MG63 (cell line): ENCODE data around the gene TMEM163. TPM values are rescaled to one million over a fixed set of nuclear protein-coding genes. Genes with fewer than 3 reads are reported as not detected.
"Not testable (repeated sequence)": the region's sequence is repeated elsewhere in the genome, so short reads cannot be mapped to it uniquely, and the experiment has no call there.

Source experiments
- DNase-seq: peaks from one replicate; pipeline ENCODE4 v3.0.0-alpha.2; 2020
- H3K27me3 ChIP-seq: fragments of 250-450 bp; sonication (Bioruptor Pico); 2 replicates; pipeline ENCODE4 v1.5.1; 2020; ENCODE audit warnings: mild to moderate bottlenecking, moderate library complexity
- H3K36me3 ChIP-seq: fragments of 250-450 bp; sonication (Bioruptor Pico); 2 replicates; pipeline ENCODE4 v1.5.1; 2020; ENCODE audit warnings: mild to moderate bottlenecking, moderate library complexity
- H3K4me3 ChIP-seq: fragments of 250-450 bp; sonication (Bioruptor Pico); 2 replicates; pipeline ENCODE4 v1.5.1; 2020; ENCODE audit warnings: mild to moderate bottlenecking, moderate library complexity
- H3K9me3 ChIP-seq: fragments of 250-450 bp; sonication (Bioruptor Pico); 2 replicates; pipeline ENCODE4 v1.5.1; 2020; ENCODE audit warnings: mild to moderate bottlenecking, moderate library complexity
- total RNA-seq: library from RNA; depleted of rRNA; stranded (reverse); fragments of >200 nt; shearing (Covaris generic); gene quantifications from 2 replicates; pipeline ENCODE4 v1.2.3, GENCODE V29; 2014; ENCODE audit warnings: low replicate concordance

Gene TMEM163
- total RNA-seq, 1 experiment from 2014 or later = not detected

GRCh38 chr2:134623046-134623445, 95.8 kb downstream of the TMEM163 start:
- Histone ChIP-seq H3K9me3 (0 out of 2 replicates have a peak, but pooled peaks cover 5% of the 10 kb centered on the region), H3K4me3 (no peak overlapping the region), H3K27me3 (no peaks in the 10 kb centered on the region), H3K36me3 (no peaks in the 10 kb centered on the region)
- no peak for DNase-seq

GRCh38 chr2:134621939-134622705, 96.7 kb downstream of the TMEM163 start:
- H3K4me3 ChIP-seq = no peak overlapping the region
- no peaks in the 10 kb centered on the region for H3K27me3 ChIP-seq
- no peaks in the 10 kb centered on the region for H3K36me3 ChIP-seq
- 0 out of 2 replicates have a peak, but pooled peaks cover 5% of the 10 kb centered on the region for H3K9me3 ChIP-seq
- DNase-seq = no peak

- Histone ChIP-seq H3K9me3 (0 out of 2 replicates have a peak, but pooled peaks cover 5% of the 10 kb centered on the region), H3K36me3 (no peaks in the 10 kb centered on the region), H3K4me3 (no peak overlapping the region), H3K27me3 (no peaks in the 10 kb centered on the region)
- no peak for DNase-seq
Measured at GRCh38 chr2:134619250-134619649, 99.5 kb downstream of the TMEM163 start.

- not testable (repeated sequence) for H3K36me3 ChIP-seq, DNase-seq, H3K9me3 ChIP-seq, H3K4me3 ChIP-seq, H3K27me3 ChIP-seq
Measured at GRCh38 chr2:134615480-134615879, 103.3 kb downstream of the TMEM163 start.

GRCh38 chr2:134611316-134611715, 107.5 kb downstream of the TMEM163 start:
- H3K4me3 ChIP-seq = no peak overlapping the region
- H3K9me3 ChIP-seq = no peaks in the 10 kb centered on the region
- H3K27me3 ChIP-seq = no peaks in the 10 kb centered on the region
- DNase-seq = no peak
- H3K36me3 ChIP-seq = no peaks in the 10 kb centered on the region

GRCh38 chr2:134610871-134611270, 107.9 kb downstream of the TMEM163 start:
- Histone ChIP-seq H3K36me3 (no peaks in the 10 kb centered on the region), H3K9me3 (no peaks in the 10 kb centered on the region), H3K4me3 (no peak overlapping the region), H3K27me3 (no peaks in the 10 kb centered on the region)
- DNase-seq = no peak

GRCh38 chr2:134609924-134610513, 108.8 kb downstream of the TMEM163 start:
- DNase-seq = no peak
- Histone ChIP-seq H3K4me3 (no peak overlapping the region), H3K9me3 (no peaks in the 10 kb centered on the region), H3K27me3 (no peaks in the 10 kb centered on the region), H3K36me3 (no peaks in the 10 kb centered on the region)

- Histone ChIP-seq H3K27me3 (no peaks in the 10 kb centered on the region), H3K9me3 (no peaks in the 10 kb centered on the region), H3K4me3 (no peak overlapping the region), H3K36me3 (no peaks in the 10 kb centered on the region)
- no peak for DNase-seq
Measured at GRCh38 chr2:134603966-134604365, 114.8 kb downstream of the TMEM163 start.

GRCh38 chr2:134602666-134603065, 116.1 kb downstream of the TMEM163 start:
- no peaks in the 10 kb centered on the region for H3K9me3 ChIP-seq
- no peak overlapping the region for H3K4me3 ChIP-seq
- no peak for DNase-seq

GRCh38 chr2:134601264-134601663, 117.5 kb downstream of the TMEM163 start:
- Histone ChIP-seq H3K36me3 (no peaks in the 10 kb centered on the region), H3K9me3 (no peaks in the 10 kb centered on the region), H3K27me3 (no peaks in the 10 kb centered on the region), H3K4me3 (no peak overlapping the region)
- DNase-seq = no peak

More at GRCh38 chr2:134602666-134603065, 116.1 kb downstream of the TMEM163 start:
- Histone ChIP-seq H3K27me3 (no peaks in the 10 kb centered on the region), H3K36me3 (no peaks in the 10 kb centered on the region)

- DNase-seq = no peak
- H3K9me3 ChIP-seq = no peaks in the 10 kb centered on the region
- H3K36me3 ChIP-seq = no peaks in the 10 kb centered on the region
- no peaks in the 10 kb centered on the region for H3K27me3 ChIP-seq
- H3K4me3 ChIP-seq = no peak overlapping the region
Measured at GRCh38 chr2:134600208-134600607, 118.6 kb downstream of the TMEM163 start.

GRCh38 chr2:134599236-134599635, 119.6 kb downstream of the TMEM163 start:
- no peak overlapping the region for H3K4me3 ChIP-seq
- H3K36me3 ChIP-seq = no peaks in the 10 kb centered on the region
- DNase-seq = no peak
- no peaks in the 10 kb centered on the region for H3K27me3 ChIP-seq
- no peaks in the 10 kb centered on the region for H3K9me3 ChIP-seq

- DNase-seq = no peak
- Histone ChIP-seq H3K4me3 (no peak overlapping the region), H3K9me3 (peaks cover 2% of the 10 kb centered on the region; the same call in 1 of the 2 replicates), H3K27me3 (no peaks in the 10 kb centered on the region), H3K36me3 (no peaks in the 10 kb centered on the region)
Measured at GRCh38 chr2:134594399-134594798, 124.4 kb downstream of the TMEM163 start.

- DNase-seq = no peak
- H3K4me3 ChIP-seq = no peak overlapping the region
- peaks cover 2% of the 10 kb centered on the region; the same call in 1 of the 2 replicates for H3K9me3 ChIP-seq
- no peaks in the 10 kb centered on the region for H3K27me3 ChIP-seq
- H3K36me3 ChIP-seq = no peaks in the 10 kb centered on the region
Measured at GRCh38 chr2:134593519-134593918, 125.3 kb downstream of the TMEM163 start.

- Histone ChIP-seq H3K4me3 (no peak overlapping the region), H3K27me3 (no peaks in the 10 kb centered on the region), H3K36me3 (no peaks in the 10 kb centered on the region), H3K9me3 (peaks cover 2% of the 10 kb centered on the region; the same call in 1 of the 2 replicates)
- DNase-seq = no peak
Measured at GRCh38 chr2:134592377-134592776, 126.4 kb downstream of the TMEM163 start.

GRCh38 chr2:134591526-134591925, 127.3 kb downstream of the TMEM163 start:
- no peak for DNase-seq
- H3K9me3 ChIP-seq = peaks cover 2% of the 10 kb centered on the region; the same call in 1 of the 2 replicates
- no peak overlapping the region for H3K4me3 ChIP-seq
- H3K27me3 ChIP-seq = no peaks in the 10 kb centered on the region
- no peaks in the 10 kb centered on the region for H3K36me3 ChIP-seq

- DNase-seq = no peak
- H3K27me3 ChIP-seq = no peaks in the 10 kb centered on the region
- H3K9me3 ChIP-seq = peaks cover 2% of the 10 kb centered on the region; the same call in 1 of the 2 replicates
- H3K36me3 ChIP-seq = no peaks in the 10 kb centered on the region
- H3K4me3 ChIP-seq = no peak overlapping the region
Measured at GRCh38 chr2:134590679-134591078, 128.1 kb downstream of the TMEM163 start.
